HepG2 (cell line): ENCODE data around the gene RRAD. TPM values are rescaled to one million over a fixed set of nuclear protein-coding genes. Genes with fewer than 3 reads are reported as not detected.

Experiments used
- AHDC1 ChIP-seq: sonication (generic); formaldehyde crosslinking; IDR thresholded peaks from 2 replicates; pipeline ENCODE4 v1.5.1; 2020; ENCODE audit warnings: mild to moderate bottlenecking, missing genetic modification reagents, borderline replicate concordance
- FOXO1 ChIP-seq: sonication (generic); formaldehyde crosslinking; IDR thresholded peaks from 2 replicates; pipeline ENCODE4 v1.4.0; 2020; ENCODE audit warnings: missing genetic modification reagents
- HMGA1 ChIP-seq: sonication (generic); formaldehyde crosslinking; conservative IDR thresholded peaks from 2 replicates; pipeline ENCODE4 v1.4.0; 2020; ENCODE audit warnings: missing genetic modification reagents
- IKZF1 ChIP-seq: fragments of 450-650 bp; IDR thresholded peaks from 2 replicates; pipeline ENCODE4 v1.7.1; 2016
- IKZF5 ChIP-seq: IDR thresholded peaks from 2 replicates; pipeline ENCODE4 v1.6.1; 2018; ENCODE audit warnings: missing genetic modification reagents, mild to moderate bottlenecking, missing compliant biosample characterization
- JARID2 ChIP-seq: sonication (generic); formaldehyde crosslinking; IDR thresholded peaks from 2 replicates; pipeline ENCODE4 v1.8.1; 2023; ENCODE audit warnings: missing genetic modification reagents, inconsistent platforms; ENCODE audit not compliant: insufficient replicate concordance
- SATB2 ChIP-seq: sonication (generic); formaldehyde crosslinking; IDR thresholded peaks from 2 replicates; pipeline ENCODE4 v1.5.0; 2020; ENCODE audit warnings: missing genetic modification reagents
- SIN3B ChIP-seq: fragments of 150-350 bp; IDR thresholded peaks from 2 replicates; pipeline ENCODE4 v1.6.1; 2014; ENCODE audit warnings: low read length
- SP140L ChIP-seq: sonication (generic); formaldehyde crosslinking; IDR thresholded peaks from 2 replicates; pipeline ENCODE4 v1.4.0; 2020; ENCODE audit warnings: missing genetic modification reagents, borderline replicate concordance
- TSC22D2 ChIP-seq: sonication (generic); formaldehyde crosslinking; IDR thresholded peaks from 2 replicates; pipeline ENCODE4 v1.5.1; 2020; ENCODE audit warnings: missing genetic modification reagents, mild to moderate bottlenecking, borderline replicate concordance
- ZBTB20 ChIP-seq: sonication (generic); formaldehyde crosslinking; IDR thresholded peaks from 2 replicates; pipeline ENCODE4 v1.8.1; 2023; ENCODE audit warnings: missing genetic modification reagents, low read depth, mild to moderate bottlenecking, borderline replicate concordance
- ZFP36L2 ChIP-seq: sonication (generic); formaldehyde crosslinking; IDR thresholded peaks from 2 replicates; pipeline ENCODE4 v1.4.0; 2020; ENCODE audit warnings: missing genetic modification reagents
- ZFYVE20 ChIP-seq: sonication (generic); formaldehyde crosslinking; IDR thresholded peaks from 2 replicates; pipeline ENCODE4 v1.8.0; 2023; ENCODE audit warnings: low read depth, mild to moderate bottlenecking, moderate library complexity, missing genetic modification reagents, borderline replicate concordance
- ZHX1 ChIP-seq: sonication (generic); formaldehyde crosslinking; IDR thresholded peaks from 2 replicates; pipeline ENCODE4 v1.8.1; 2022; ENCODE audit warnings: low read depth, mild to moderate bottlenecking, missing genetic modification reagents
- ZNF124 ChIP-seq: sonication (generic); formaldehyde crosslinking; IDR thresholded peaks from 2 replicates; pipeline ENCODE4 v1.4.0; 2020; ENCODE audit warnings: missing genetic modification reagents
- ZNF263 ChIP-seq: sonication (generic); formaldehyde crosslinking; IDR thresholded peaks from 2 replicates; pipeline ENCODE4 v1.4.0; 2020; ENCODE audit warnings: missing genetic modification reagents
- ZNF264 ChIP-seq: sonication (generic); formaldehyde crosslinking; IDR thresholded peaks from 2 replicates; pipeline ENCODE4 v1.4.0; 2020; ENCODE audit warnings: missing genetic modification reagents
- ZNF354B ChIP-seq: sonication (generic); formaldehyde crosslinking; IDR thresholded peaks from 2 replicates; pipeline ENCODE4 v1.8.0; 2022; ENCODE audit warnings: mild to moderate bottlenecking, missing genetic modification reagents
- ZNF510 ChIP-seq: sonication (generic); formaldehyde crosslinking; IDR thresholded peaks from 2 replicates; pipeline ENCODE4 v1.4.0; 2020; ENCODE audit warnings: low read depth, mild to moderate bottlenecking, missing genetic modification reagents
- ZNF780A ChIP-seq: sonication (generic); formaldehyde crosslinking; IDR thresholded peaks from 2 replicates; pipeline ENCODE4 v1.8.0; 2022; ENCODE audit warnings: mild to moderate bottlenecking, missing genetic modification reagents, moderate library complexity
- ZNF841 ChIP-seq: sonication (generic); formaldehyde crosslinking; IDR thresholded peaks from 2 replicates; pipeline ENCODE4 v1.8.1; 2023; ENCODE audit warnings: missing genetic modification reagents, borderline replicate concordance
- polyA plus RNA-seq, 8 experiments: library from polyadenylated mRNA; depleted of rRNA in 3 of 8; stranded (reverse) in 7 of 8; unstranded in 1 of 8; fragments of >200 nt; fragmentation: Illumina TruSeq in 4 of 8; extraction: Trizol in 4 of 8; gene quantifications; 2 replicates each; pipeline versions ENCODE4 v1.2.1 to v1.2.3, GENCODE V29; 2011 to 2016; ENCODE audit warnings: low read depth in 4 of 8, missing spikeins in 1 of 8, mixed read lengths in 1 of 8; ENCODE audit not compliant: insufficient read depth in 1 of 8
- total RNA-seq, 5 experiments: library from RNA; depleted of rRNA; stranded (reverse); fragments of >200 nt; fragmentation: Illumina TruSeq; extraction: Trizol; gene quantifications; 2 replicates each; pipeline ENCODE4 v1.2.3, GENCODE V29; 2016; ENCODE audit warnings: low read depth in 1 of 5
- TF ChIP-seq, protein P1 (sequence below): sonication (generic); formaldehyde crosslinking; IDR thresholded peaks from 2 replicates; pipeline ENCODE4 v1.4.0; 2020; ENCODE audit warnings: missing genetic modification reagents

The RRAD gene
- total and polyA plus RNA-seq, 2 of the 13 experiments (the other 11 are each of a cell fraction or from before 2014, with no cell fraction given) = 0.80 to 1.1 TPM

DNA sequence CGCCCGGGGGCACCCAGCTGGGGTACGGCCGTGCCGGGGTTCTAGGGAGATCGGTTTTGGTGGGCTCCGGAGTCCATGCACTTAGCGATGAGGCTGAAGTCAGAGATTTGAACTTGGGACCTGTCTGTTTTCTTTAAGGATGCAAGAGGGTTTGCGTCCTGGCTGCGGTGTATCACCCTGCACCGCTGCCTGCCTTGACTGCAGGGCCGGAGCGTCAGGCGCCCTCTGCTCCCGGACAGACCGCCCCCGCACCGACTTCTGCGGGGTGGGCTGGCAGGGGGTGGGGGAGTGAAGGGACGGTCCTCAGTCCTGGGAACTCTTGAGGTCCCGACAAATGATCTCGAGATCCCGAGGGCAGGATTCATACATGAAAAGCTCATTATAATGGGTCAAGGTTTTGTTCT, 44.3 kb downstream of the RRAD start (continued):
- TF ChIP-seq ZNF264 (CRISPR knock-in tag) (no peak), SATB2 (no peak), FOXO1 (CRISPR knock-in tag) (no peak), ZNF263 (CRISPR knock-in tag) (no peak), ZHX1 (no peak), ZFYVE20 (CRISPR knock-in tag) (no peak), ZNF841 (CRISPR knock-in tag) (no peak), AHDC1 (CRISPR knock-in tag) (0 out of 2 replicates have a peak, but pooled peaks have one; percentile 47), HMGA1 (CRISPR knock-in tag) (no peak), ZBTB20 (CRISPR knock-in tag) (no peak), ZNF354B (CRISPR knock-in tag) (no peak), IKZF5 (CRISPR knock-in tag) (no peak), TSC22D2 (CRISPR knock-in tag) (no peak), ZNF124 (CRISPR knock-in tag) (no peak), ZNF510 (CRISPR knock-in tag) (no peak), SIN3B (no peak), JARID2 (no peak), ZFP36L2 (CRISPR knock-in tag) (no peak), IKZF1 (no peak), SP140L (no peak), ZNF780A (CRISPR knock-in tag) (no peak)
- TF ChIP-seq, protein P1, sequence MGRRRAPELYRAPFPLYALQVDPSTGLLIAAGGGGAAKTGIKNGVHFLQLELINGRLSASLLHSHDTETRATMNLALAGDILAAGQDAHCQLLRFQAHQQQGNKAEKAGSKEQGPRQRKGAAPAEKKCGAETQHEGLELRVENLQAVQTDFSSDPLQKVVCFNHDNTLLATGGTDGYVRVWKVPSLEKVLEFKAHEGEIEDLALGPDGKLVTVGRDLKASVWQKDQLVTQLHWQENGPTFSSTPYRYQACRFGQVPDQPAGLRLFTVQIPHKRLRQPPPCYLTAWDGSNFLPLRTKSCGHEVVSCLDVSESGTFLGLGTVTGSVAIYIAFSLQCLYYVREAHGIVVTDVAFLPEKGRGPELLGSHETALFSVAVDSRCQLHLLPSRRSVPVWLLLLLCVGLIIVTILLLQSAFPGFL (CRISPR knock-in tag) = no peak
